Measurements from ENCODE around the gene ABCA8.

Gene ABCA8

DNA sequence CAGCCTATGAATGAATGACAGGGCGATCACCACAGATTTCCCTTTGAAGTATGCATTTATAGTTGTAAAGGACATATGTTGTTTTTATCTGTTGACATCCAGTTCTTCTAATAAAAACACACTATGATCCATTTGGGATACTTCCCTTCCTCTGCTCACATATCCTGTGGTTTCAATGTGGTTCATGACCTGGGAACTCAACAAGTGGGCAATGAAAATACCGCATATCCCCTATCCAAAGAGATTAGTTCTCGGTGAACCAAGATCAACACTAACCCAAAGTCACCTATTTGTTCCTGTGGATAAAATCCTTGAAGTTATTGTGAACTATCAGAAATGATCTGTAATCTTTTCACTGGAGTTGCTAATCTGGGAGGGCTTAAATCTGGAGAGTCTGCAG lies 16.0 kb downstream of the ABCA8 start:
- Histone ChIP-seq H3K36me3 (ENCODE audit: control insufficient read depth, insufficient read depth, low read length, severe bottlenecking) (peaks cover 3% of the 10 kb centered on the region), H3K27me3 (replicated peaks; ENCODE audit: control insufficient read depth, insufficient read depth, low read length) (no peaks in the 10 kb centered on the region), H3K9me3 (ENCODE audit: control insufficient read depth, low read length) (no peaks in the 10 kb centered on the region), H3K9ac (ENCODE audit: low read length) (no peak overlapping the region), H3K4me3 (ENCODE audit: low read length) (no peak overlapping the region), H3K4me1 (ENCODE audit: control insufficient read depth, insufficient read depth, low read length) (no peaks in the 10 kb centered on the region)
- DNase-seq (ENCODE audit: low read depth), result no peak

DNA sequence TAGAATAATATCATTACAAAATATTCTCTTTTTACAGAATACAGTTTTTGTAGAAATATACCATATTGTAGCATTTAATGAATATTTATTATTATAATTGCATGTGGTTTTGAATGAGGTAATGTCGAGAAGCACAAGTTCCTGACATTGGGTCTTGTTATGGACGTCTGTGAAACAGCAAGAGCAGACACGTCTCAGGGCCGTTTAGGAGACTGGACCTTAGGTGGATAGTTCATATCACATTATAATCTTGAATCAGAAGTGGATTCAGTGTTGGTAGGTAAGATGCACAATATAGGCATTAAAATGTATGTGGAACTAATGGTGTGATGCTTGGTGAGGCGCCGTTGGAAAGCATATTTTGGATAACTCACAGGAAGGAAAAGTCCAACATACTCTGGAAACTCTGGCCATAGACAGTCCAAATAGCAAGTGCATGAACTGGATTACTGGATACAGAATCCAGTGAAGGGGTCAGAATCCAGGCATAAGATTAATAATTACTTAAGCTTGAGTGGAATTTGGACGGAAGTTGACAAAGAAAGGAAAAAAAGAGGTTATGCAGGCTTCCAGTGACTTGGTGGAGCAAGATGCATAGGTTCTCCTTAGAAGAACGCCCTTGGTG lies 17.2 kb downstream of the ABCA8 start:
- H3K4me3 ChIP-seq (ENCODE audit: low read length), result no peak overlapping the region
- H3K9ac ChIP-seq (ENCODE audit: low read length), result no peak overlapping the region
- H3K4me1 ChIP-seq (ENCODE audit: control insufficient read depth, insufficient read depth, low read length), result no peaks in the 10 kb centered on the region
- H3K9me3 ChIP-seq (ENCODE audit: control insufficient read depth, low read length), result no peaks in the 10 kb centered on the region
- H3K36me3 ChIP-seq (ENCODE audit: control insufficient read depth, insufficient read depth, low read length, severe bottlenecking), result peaks cover 3% of the 10 kb centered on the region
- DNase-seq (ENCODE audit: low read depth), result no peak
- H3K27me3 ChIP-seq (replicated peaks; ENCODE audit: control insufficient read depth, insufficient read depth, low read length), result no peaks in the 10 kb centered on the region

DNA sequence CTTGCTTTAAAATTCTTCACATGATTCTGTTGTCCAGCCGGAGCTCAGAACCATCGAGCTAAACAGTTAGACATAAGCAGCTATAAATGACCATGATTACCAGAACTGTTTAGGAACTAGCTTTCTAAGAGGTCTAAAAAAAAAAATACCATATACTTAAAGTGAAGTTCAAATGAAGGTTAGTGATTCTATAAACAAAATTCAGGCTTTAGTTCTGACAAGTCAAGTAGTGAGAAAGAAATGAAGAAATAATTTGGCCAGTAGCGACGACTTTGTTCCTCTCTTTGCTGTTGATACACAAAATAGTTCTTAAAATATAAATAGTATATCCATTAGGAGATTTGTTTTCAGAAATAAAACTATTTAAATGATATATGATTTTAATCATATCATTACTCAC lies 27.7 kb downstream of the ABCA8 start:
- H3K9ac ChIP-seq (ENCODE audit: low read length), result no peak overlapping the region
- peaks cover 4% of the 10 kb centered on the region for H3K36me3 ChIP-seq (ENCODE audit: control insufficient read depth, insufficient read depth, low read length, severe bottlenecking)
- no peaks in the 10 kb centered on the region for H3K27me3 ChIP-seq (replicated peaks; ENCODE audit: control insufficient read depth, insufficient read depth, low read length)
- no peaks in the 10 kb centered on the region for H3K9me3 ChIP-seq (ENCODE audit: control insufficient read depth, low read length)
- peaks cover 10% of the 10 kb centered on the region for H3K4me1 ChIP-seq (ENCODE audit: control insufficient read depth, insufficient read depth, low read length)
- H3K4me3 ChIP-seq (ENCODE audit: low read length), result no peak overlapping the region
- no peak for DNase-seq (ENCODE audit: low read depth)

DNA sequence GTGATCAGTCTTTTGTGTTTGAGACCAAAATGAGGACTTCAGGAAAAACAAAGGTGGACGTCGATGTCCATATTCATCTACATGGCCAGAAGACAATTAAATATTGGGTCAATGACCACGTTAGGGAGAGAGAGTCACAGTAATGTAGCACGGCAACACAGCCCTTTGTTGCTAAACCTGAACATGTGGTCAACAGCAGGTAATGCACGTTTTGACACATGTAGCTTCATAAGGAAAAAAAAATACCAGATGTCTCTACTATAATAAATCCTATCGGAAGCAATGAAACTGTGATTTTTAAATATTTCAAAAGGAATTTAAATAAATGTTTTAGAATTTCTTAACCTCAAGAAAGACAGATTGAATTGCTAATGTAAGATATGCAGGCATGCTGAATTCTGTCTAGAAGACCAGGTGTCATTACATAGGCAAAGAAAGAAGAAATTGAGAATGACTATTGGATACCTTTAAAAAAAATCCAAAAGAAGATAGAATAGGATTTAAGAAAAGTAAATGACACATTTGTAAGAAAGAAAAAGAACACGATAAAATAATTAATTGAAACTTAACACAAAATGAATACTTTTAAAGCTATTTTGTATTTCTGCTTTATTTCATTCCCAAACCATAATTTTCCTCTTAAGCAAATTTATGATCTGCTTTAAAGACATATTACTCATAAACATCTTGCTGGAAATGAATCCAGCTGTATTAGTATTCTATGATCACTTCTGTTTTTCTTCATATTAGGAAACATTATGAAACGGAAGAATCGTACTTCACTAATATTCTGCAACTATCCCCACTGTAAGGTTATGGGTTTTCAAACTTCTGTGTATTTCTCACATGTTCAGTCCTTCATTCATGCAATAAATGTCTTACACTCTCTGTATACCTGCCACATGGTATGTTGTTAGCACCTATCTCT lies 30.1 kb downstream of the ABCA8 start:
- Histone ChIP-seq H3K36me3 (ENCODE audit: control insufficient read depth, insufficient read depth, low read length, severe bottlenecking) (no peaks in the 10 kb centered on the region), H3K4me1 (ENCODE audit: control insufficient read depth, insufficient read depth, low read length) (peaks cover 10% of the 10 kb centered on the region), H3K9me3 (ENCODE audit: control insufficient read depth, low read length) (no peaks in the 10 kb centered on the region), H3K4me3 (ENCODE audit: low read length) (no peak overlapping the region), H3K27me3 (replicated peaks; ENCODE audit: control insufficient read depth, insufficient read depth, low read length) (no peaks in the 10 kb centered on the region), H3K9ac (ENCODE audit: low read length) (no peak overlapping the region)
- DNase-seq (ENCODE audit: low read depth), result no peak

DNA sequence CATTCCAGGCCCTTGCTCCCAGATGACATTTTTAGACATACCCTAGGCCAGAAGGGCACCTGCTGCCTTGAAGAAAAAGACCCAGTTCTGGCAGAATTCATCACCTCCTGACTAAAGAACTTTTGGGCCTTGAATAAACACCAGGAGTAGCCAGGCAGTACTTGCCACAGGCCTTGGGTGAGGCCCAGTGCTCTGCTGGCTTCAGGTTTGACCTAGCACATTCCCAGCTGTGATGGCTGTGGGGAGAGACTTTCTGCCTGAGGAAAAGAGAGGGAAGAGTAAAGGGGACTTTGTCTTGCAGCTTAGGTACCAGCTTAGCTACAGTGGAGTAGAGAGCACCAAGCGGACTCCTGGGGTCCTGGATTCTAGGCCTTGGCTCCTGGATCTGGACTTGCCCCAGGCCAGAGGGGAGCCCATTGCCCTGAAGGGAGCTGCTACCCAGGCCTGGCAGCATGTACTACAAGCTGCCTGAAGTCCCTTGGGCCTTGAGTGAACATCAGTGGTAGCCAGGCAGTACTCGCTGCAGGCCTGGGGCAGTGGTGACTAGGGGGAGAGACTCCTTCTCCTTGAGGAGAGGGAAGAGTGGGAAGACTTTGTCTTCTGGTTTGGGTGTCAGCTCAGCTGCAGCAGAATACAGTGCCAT lies 44.3 kb downstream of the ABCA8 start:
- Histone ChIP-seq H3K27me3 (replicated peaks; ENCODE audit: control insufficient read depth, insufficient read depth, low read length) (no peaks in the 10 kb centered on the region), H3K9me3 (ENCODE audit: control insufficient read depth, low read length) (peaks cover 15% of the 10 kb centered on the region), H3K4me3 (ENCODE audit: low read length) (no peak overlapping the region), H3K36me3 (ENCODE audit: control insufficient read depth, insufficient read depth, low read length, severe bottlenecking) (peaks cover 18% of the 10 kb centered on the region), H3K9ac (ENCODE audit: low read length) (no peak overlapping the region), H3K4me1 (ENCODE audit: control insufficient read depth, insufficient read depth, low read length) (peaks cover 23% of the 10 kb centered on the region)
- no peak for DNase-seq (ENCODE audit: low read depth)

DNA sequence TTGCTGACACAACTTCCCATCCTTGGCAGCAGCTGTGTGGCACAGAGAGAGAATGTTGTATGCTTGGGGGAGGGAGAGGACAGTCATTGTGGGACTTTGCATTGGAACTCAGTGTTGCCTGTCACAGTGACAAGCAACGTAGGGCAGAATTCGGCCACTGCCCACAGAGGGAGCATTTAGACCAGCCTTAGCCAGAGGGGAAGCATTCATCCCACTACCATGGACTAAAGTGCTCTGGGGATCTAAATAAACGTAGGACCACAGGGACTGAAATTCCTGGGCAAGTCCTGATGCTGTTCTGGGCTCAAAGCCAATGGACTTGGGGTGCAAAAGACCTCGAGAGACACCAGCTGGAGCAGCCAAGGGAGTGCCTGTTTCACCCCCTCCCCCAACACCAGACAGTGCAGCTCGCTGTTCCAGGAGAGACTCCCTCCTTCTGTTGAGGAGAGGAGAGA lies 44.9 kb downstream of the ABCA8 start:
- Histone ChIP-seq H3K36me3 (ENCODE audit: control insufficient read depth, insufficient read depth, low read length, severe bottlenecking) (peaks cover 11% of the 10 kb centered on the region), H3K4me1 (ENCODE audit: control insufficient read depth, insufficient read depth, low read length) (peaks cover 27% of the 10 kb centered on the region), H3K4me3 (ENCODE audit: low read length) (no peak overlapping the region), H3K9me3 (ENCODE audit: control insufficient read depth, low read length) (peaks cover 15% of the 10 kb centered on the region), H3K9ac (ENCODE audit: low read length) (no peak overlapping the region), H3K27me3 (replicated peaks; ENCODE audit: control insufficient read depth, insufficient read depth, low read length) (no peaks in the 10 kb centered on the region)
- DNase-seq (ENCODE audit: low read depth), result no peak

DNA sequence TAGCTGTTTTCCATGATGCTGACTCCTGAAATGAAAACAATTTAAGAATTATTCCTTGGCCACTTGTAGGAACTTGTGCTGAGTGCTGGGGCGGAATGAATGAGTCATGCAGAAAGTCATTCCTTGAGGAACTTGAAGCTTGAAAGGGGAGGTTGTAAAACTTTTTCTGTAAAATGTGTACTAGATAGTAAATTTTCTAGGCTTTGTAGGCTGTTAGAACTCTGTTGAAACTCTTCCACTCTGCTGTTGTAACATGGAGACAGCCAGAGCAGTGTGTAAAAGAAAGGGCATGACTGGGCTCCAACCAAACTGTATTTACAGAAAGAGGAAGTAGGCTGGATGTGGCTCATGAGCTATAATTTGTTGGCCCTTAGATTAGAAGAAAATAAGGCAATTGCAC lies 46.1 kb downstream of the ABCA8 start:
- H3K4me1 ChIP-seq (ENCODE audit: control insufficient read depth, insufficient read depth, low read length), result peaks cover 27% of the 10 kb centered on the region
- H3K9ac ChIP-seq (ENCODE audit: low read length), result peak overlapping the region; percentile 55
- peaks cover 4% of the 10 kb centered on the region for H3K36me3 ChIP-seq (ENCODE audit: control insufficient read depth, insufficient read depth, low read length, severe bottlenecking)
- H3K27me3 ChIP-seq (replicated peaks; ENCODE audit: control insufficient read depth, insufficient read depth, low read length), result no peaks in the 10 kb centered on the region
- peak overlapping the region; percentile 61 for H3K4me3 ChIP-seq (ENCODE audit: low read length)
- peak; percentile 93 for DNase-seq (ENCODE audit: low read depth)
- H3K9me3 ChIP-seq (ENCODE audit: control insufficient read depth, low read length), result peaks cover 5% of the 10 kb centered on the region

DNA sequence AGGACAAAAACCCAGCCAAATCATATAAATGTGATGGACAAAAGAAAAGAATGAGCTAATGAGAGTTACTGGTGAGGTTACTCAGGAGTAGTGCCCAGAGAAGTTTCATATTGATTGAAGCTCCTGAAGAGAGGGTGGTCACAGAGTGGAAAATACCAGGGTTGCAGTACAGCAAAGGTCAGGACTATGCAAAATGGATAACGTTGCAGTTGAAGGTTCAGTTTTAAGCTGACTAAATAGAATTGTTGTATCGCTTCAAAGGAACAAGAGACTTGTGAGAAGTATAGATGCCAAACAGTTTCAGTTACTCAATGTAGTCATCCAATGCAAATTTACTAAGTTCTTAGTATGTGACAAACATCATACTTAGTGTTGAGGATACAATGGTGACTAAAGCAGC lies 47.1 kb downstream of the ABCA8 start:
- peaks cover 27% of the 10 kb centered on the region for H3K4me1 ChIP-seq (ENCODE audit: control insufficient read depth, insufficient read depth, low read length)
- peaks cover 8% of the 10 kb centered on the region for H3K36me3 ChIP-seq (ENCODE audit: control insufficient read depth, insufficient read depth, low read length, severe bottlenecking)
- no peak overlapping the region for H3K4me3 ChIP-seq (ENCODE audit: low read length)
- H3K9ac ChIP-seq (ENCODE audit: low read length), result no peak overlapping the region
- DNase-seq (ENCODE audit: low read depth), result no peak
- no peaks in the 10 kb centered on the region for H3K27me3 ChIP-seq (replicated peaks; ENCODE audit: control insufficient read depth, insufficient read depth, low read length)
- no peaks in the 10 kb centered on the region for H3K9me3 ChIP-seq (ENCODE audit: control insufficient read depth, low read length)

DNA sequence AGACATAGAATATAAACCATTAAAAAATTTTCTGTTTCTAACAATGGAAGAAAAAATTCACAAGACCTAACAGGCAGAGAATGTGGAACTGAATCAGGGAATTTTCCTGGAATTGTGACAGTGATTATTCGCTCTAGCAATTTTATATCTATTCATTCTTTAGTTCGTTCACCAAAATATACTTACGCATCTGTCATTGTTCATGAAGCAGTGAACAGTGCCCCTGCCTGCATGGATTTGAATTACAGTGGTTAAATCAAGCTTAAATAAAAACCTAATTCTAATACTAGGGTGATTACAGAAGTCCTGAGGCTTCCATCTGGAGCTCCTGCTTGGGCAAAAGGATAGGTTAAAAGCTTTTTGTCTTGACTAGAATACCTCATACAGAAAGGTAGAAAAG lies 48.6 kb downstream of the ABCA8 start:
- H3K9ac ChIP-seq (ENCODE audit: low read length), result no peak overlapping the region
- DNase-seq (ENCODE audit: low read depth), result peak; percentile 16

DNA sequence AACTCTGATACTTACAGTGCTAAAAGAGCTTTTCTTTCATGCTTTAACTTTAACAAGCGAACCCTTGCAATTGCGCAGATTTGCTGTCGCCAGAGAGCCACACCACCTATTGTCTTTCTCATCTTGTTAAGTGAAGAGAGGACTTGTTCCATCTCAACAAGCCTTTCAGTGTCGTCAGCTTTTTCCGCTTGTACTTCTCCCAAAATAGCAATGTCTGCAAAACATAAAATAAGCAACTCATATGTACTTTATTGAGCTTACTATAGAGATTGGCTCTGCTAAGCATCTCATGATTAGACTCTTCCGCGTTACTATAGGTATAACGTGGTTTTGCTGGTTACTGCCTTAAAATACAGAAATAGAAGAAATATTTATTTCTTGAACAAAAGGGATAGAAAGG lies 51.9 kb downstream of the ABCA8 start:
- H3K9me3 ChIP-seq (ENCODE audit: control insufficient read depth, low read length), result peaks cover 7% of the 10 kb centered on the region
- H3K27me3 ChIP-seq (replicated peaks; ENCODE audit: control insufficient read depth, insufficient read depth, low read length), result no peaks in the 10 kb centered on the region
- no peak for DNase-seq (ENCODE audit: low read depth)
- peaks cover 20% of the 10 kb centered on the region for H3K36me3 ChIP-seq (ENCODE audit: control insufficient read depth, insufficient read depth, low read length, severe bottlenecking)
- H3K4me1 ChIP-seq (ENCODE audit: control insufficient read depth, insufficient read depth, low read length), result peaks cover 7% of the 10 kb centered on the region
- H3K4me3 ChIP-seq (ENCODE audit: low read length), result no peak overlapping the region
- H3K9ac ChIP-seq (ENCODE audit: low read length), result no peak overlapping the region

More for the DNA sequence above, 48.6 kb downstream of the ABCA8 start:
- no peaks in the 10 kb centered on the region for H3K27me3 ChIP-seq (replicated peaks; ENCODE audit: control insufficient read depth, insufficient read depth, low read length)
- H3K9me3 ChIP-seq (ENCODE audit: control insufficient read depth, low read length), result no peaks in the 10 kb centered on the region
- peaks cover 27% of the 10 kb centered on the region for H3K4me1 ChIP-seq (ENCODE audit: control insufficient read depth, insufficient read depth, low read length)
- no peak overlapping the region for H3K4me3 ChIP-seq (ENCODE audit: low read length)
- peaks cover 20% of the 10 kb centered on the region for H3K36me3 ChIP-seq (ENCODE audit: control insufficient read depth, insufficient read depth, low read length, severe bottlenecking)

DNA sequence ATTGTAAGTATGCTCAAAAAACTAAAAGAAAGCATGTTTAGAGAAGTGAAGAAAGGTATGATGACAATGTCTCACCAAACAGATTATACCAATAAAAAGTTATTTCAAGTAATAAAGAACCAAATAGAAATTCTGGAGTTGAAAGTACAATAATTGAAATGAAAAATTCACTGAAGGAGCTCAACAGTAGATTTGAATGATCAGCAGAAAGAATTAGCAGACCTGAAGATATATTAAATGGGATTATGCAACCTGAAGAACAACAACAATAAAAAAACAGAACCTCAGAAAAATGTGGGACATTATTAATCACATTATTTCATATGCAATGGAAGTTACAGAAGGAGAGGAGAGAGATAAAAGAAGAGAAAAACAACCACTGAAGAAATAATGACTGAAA lies 57.6 kb downstream of the ABCA8 start:
- peaks cover 9% of the 10 kb centered on the region for H3K36me3 ChIP-seq (ENCODE audit: control insufficient read depth, insufficient read depth, low read length, severe bottlenecking)

More for the DNA sequence above, 57.6 kb downstream of the ABCA8 start:
- no peak for DNase-seq (ENCODE audit: low read depth)
- no peak overlapping the region for H3K4me3 ChIP-seq (ENCODE audit: low read length)
- peaks cover 15% of the 10 kb centered on the region for H3K9me3 ChIP-seq (ENCODE audit: control insufficient read depth, low read length)
- no peak overlapping the region for H3K9ac ChIP-seq (ENCODE audit: low read length)
- H3K4me1 ChIP-seq (ENCODE audit: control insufficient read depth, insufficient read depth, low read length), result no peaks in the 10 kb centered on the region
- no peaks in the 10 kb centered on the region for H3K27me3 ChIP-seq (replicated peaks; ENCODE audit: control insufficient read depth, insufficient read depth, low read length)

Data from adipocyte (in vitro differentiated cells).